ENCODE data around the gene PIPOX. TPM values are rescaled to one million over a fixed set of nuclear protein-coding genes. Genes with fewer than 3 reads are reported as not detected.

The PIPOX gene
- total and polyA plus RNA-seq, 9 of the 15 experiments (the other 6 are each of a cell fraction or from before 2014, with no cell fraction given), result 0.15 to 2.2 (median 0.58) TPM; not detected in 2

- TF ChIP-seq ETV1 (tag; conservative IDR thresholded peaks at IDR 0.05; ENCODE audit: low read depth) (no peak), CBX1 (IDR thresholded peaks at IDR 0.05; ENCODE audit: low read depth) (no peak)
Observed at GRCh38 chr17:29045734-29046472, 3.0 kb downstream of the PIPOX start (continued).

- Histone ChIP-seq H3K36me3 (ENCODE audit: control insufficient read depth, insufficient read depth, low read length) (no peaks in the 10 kb centered on the region), H3K9me1 (ENCODE audit: control insufficient read depth, insufficient read depth, low read length) (no peaks in the 10 kb centered on the region), H3K4me2 (ENCODE audit: insufficient read depth, low read length) (no peak overlapping the region), H3K79me2 (ENCODE audit: control insufficient read depth, insufficient read depth, low read length) (no peaks in the 10 kb centered on the region), H2AFZ (ENCODE audit: low read depth, low read length) (no peak overlapping the region), H4K20me1 (replicated peaks; ENCODE audit: control insufficient read depth, insufficient read depth, low read length) (peaks cover 4% of the 10 kb centered on the region; the same call in 1 of the 2 replicates), H3K27ac (ENCODE audit: extremely low read depth, low read depth, low read length) (no peak overlapping the region), H3K27me3 (ENCODE audit: control insufficient read depth in 2 of 2, insufficient read depth in 2 of 2, low read length in 2 of 2) (peaks cover 39 to 51% of the 10 kb centered on the region in 2 experiments), H3K4me1 (replicated peaks in 1 of 2; ENCODE audit: control insufficient read depth in 2 of 2, insufficient read depth in 2 of 2, low read length in 2 of 2) (peaks cover 0 to 6% of the 10 kb centered on the region in 2 experiments; a peak in 2 of 5 replicates), H3K4me3 (no peak overlapping the region), H3K9me3 (replicated peaks; ENCODE audit: control insufficient read depth, insufficient read depth, low read depth, low read length) (no peaks in the 10 kb centered on the region), H3K9ac (ENCODE audit: insufficient read depth in 1 of 2, low read depth in 2 of 2, low read length in 2 of 2) (no peak overlapping the region)
- ATAC-seq, result no peak
- WGBS (ENCODE audit: insufficient coverage, low coverage, missing lambda C conversion rate), result 0% methylated on average over 5 of the region's 5 CpGs
- CTCF ChIA-PET (ENCODE audit: low intra/inter-chr PET ratio), result no interaction called here
- in situ Hi-C loops (cut with MboI) (no loop called here), intact Hi-C loops (cut with micrococcal nuclease) (no loop called here)
- no TSS peak for BruUV-seq (replicated peaks)
- POLR2A ChIA-PET, result interaction anchor here (0.6 kb wide), 1 partner anchor 9 kb away, joined by 3 read pairs; no protein-coding TSS in a partner anchor
- DNase-seq (ENCODE audit: extremely low read depth in 1 of 4, low spot score in 3 of 4), result no peak
- FAIRE-seq, result no peak
- TF ChIP-seq NFYB (IDR thresholded peaks at IDR 0.05; ENCODE audit: extremely low read depth, insufficient read length) (no peak), HLTF (IDR thresholded peaks at IDR 0.05) (no peak), RBM25 (IDR thresholded peaks at IDR 0.05; ENCODE audit: low read depth, low read length, severe bottlenecking) (no peak), TAF15 (IDR thresholded peaks at IDR 0.05; ENCODE audit: low read depth, low read length) (no peak), TOE1 (IDR thresholded peaks at IDR 0.05; ENCODE audit: borderline replicate concordance) (no peak), TOE1 (CRISPR knock-in tag; IDR thresholded peaks at IDR 0.05; ENCODE audit: borderline replicate concordance, low read depth) (no peak), PHF21A (IDR thresholded peaks at IDR 0.05; ENCODE audit: borderline replicate concordance, low read depth) (no peak), STAT5B (CRISPR knock-in tag; IDR thresholded peaks at IDR 0.05) (no peak), ZNF780A (CRISPR knock-in tag; IDR thresholded peaks at IDR 0.05) (no peak), ZNF324 (CRISPR knock-in tag; IDR thresholded peaks at IDR 0.05) (no peak), MTA2 (IDR thresholded peaks at IDR 0.05; ENCODE audit: low read depth) (no peak), SIN3B (IDR thresholded peaks at IDR 0.05; ENCODE audit: low read depth) (no peak), POLR2G (IDR thresholded peaks at IDR 0.05; ENCODE audit: low read depth, low read length) (no peak)
- TF ChIP-seq, protein P1, sequence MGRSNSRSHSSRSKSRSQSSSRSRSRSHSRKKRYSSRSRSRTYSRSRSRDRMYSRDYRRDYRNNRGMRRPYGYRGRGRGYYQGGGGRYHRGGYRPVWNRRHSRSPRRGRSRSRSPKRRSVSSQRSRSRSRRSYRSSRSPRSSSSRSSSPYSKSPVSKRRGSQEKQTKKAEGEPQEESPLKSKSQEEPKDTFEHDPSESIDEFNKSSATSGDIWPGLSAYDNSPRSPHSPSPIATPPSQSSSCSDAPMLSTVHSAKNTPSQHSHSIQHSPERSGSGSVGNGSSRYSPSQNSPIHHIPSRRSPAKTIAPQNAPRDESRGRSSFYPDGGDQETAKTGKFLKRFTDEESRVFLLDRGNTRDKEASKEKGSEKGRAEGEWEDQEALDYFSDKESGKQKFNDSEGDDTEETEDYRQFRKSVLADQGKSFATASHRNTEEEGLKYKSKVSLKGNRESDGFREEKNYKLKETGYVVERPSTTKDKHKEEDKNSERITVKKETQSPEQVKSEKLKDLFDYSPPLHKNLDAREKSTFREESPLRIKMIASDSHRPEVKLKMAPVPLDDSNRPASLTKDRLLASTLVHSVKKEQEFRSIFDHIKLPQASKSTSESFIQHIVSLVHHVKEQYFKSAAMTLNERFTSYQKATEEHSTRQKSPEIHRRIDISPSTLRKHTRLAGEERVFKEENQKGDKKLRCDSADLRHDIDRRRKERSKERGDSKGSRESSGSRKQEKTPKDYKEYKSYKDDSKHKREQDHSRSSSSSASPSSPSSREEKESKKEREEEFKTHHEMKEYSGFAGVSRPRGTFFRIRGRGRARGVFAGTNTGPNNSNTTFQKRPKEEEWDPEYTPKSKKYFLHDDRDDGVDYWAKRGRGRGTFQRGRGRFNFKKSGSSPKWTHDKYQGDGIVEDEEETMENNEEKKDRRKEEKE (IDR thresholded peaks at IDR 0.05; ENCODE audit: borderline replicate concordance in 1 of 2, control insufficient read depth in 1 of 2, low read depth in 2 of 2, low read length in 1 of 2), result no peak
- TF ChIP-seq, protein P2, sequence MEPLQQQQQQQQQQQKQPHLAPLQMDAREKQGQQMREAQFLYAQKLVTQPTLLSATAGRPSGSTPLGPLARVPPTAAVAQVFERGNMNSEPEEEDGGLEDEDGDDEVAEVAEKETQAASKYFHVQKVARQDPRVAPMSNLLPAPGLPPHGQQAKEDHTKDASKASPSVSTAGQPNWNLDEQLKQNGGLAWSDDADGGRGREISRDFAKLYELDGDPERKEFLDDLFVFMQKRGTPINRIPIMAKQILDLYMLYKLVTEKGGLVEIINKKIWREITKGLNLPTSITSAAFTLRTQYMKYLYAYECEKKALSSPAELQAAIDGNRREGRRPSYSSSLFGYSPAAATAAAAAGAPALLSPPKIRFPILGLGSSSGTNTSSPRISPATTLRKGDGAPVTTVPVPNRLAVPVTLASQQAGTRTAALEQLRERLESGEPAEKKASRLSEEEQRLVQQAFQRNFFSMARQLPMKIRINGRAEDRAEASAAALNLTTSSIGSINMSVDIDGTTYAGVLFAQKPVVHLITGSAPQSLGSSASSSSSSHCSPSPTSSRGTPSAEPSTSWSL (CRISPR knock-in tag; IDR thresholded peaks at IDR 0.05; ENCODE audit: borderline replicate concordance), result no peak
Observed at GRCh38 chr17:29046473-29046839, 3.5 kb downstream of the PIPOX start.

Data from K562 (cell line).